GM18858 (cell line): Measurements from ENCODE around the gene MRPS24.
"Not testable (repeated sequence)": the region's sequence is repeated elsewhere in the genome, so short reads cannot be mapped to it uniquely, and the experiment has no call there.

ENCODE experiments used
- ATAC-seq: cut with Tn5 transposase; IDR thresholded peaks from one replicate; pipeline ENCODE4 v1.9.1; 2021; ENCODE audit not compliant: unreplicated experiment

The MRPS24 gene

GRCh38 chr7:43869006-43869866 is at the start of gene MRPS24:
TSS of gene MRPS24 (minus strand) at chr7:43869517. CDS start at chr7:43869495, 22 bp downstream.
- ATAC-seq = peak; percentile 79

GRCh38 chr7:43915907-43916306 is 46.6 kb upstream of the MRPS24 start:
- ATAC-seq = no peak

- ATAC-seq = no peak
Observed at GRCh38 chr7:43914795-43915194, 45.5 kb upstream of the MRPS24 start.

GRCh38 chr7:43906331-43907010 is 37.2 kb upstream of the MRPS24 start, which contains the start of gene URGCP:
TSS of gene URGCP (minus strand) at chr7:43906596. CDS start at chr7:43906575, 21 bp downstream.
- ATAC-seq = peak; percentile 52

GRCh38 chr7:43905956-43906330 is 36.6 kb upstream of the MRPS24 start:
- peak; percentile 9 for ATAC-seq

- ATAC-seq = no peak
Observed at GRCh38 chr7:43905209-43905946, 36.1 kb upstream of the MRPS24 start.

GRCh38 chr7:43904533-43905208 is 35.4 kb upstream of the MRPS24 start:
- ATAC-seq = no peak

GRCh38 chr7:43902542-43903054 is 33.3 kb upstream of the MRPS24 start:
- no peak for ATAC-seq

GRCh38 chr7:43898571-43898970 is 29.3 kb upstream of the MRPS24 start:
- not testable (repeated sequence) for ATAC-seq

- no peak for ATAC-seq
Observed at GRCh38 chr7:43895847-43896415, 26.6 kb upstream of the MRPS24 start.

GRCh38 chr7:43891069-43891955 is 22.0 kb upstream of the MRPS24 start:
- ATAC-seq = no peak

- no peak for ATAC-seq
Observed at GRCh38 chr7:43890468-43890867, 21.2 kb upstream of the MRPS24 start.

- ATAC-seq = no peak
Observed at GRCh38 chr7:43888993-43889945, 20.0 kb upstream of the MRPS24 start.

- no peak for ATAC-seq
Observed at GRCh38 chr7:43884617-43885016, 15.3 kb upstream of the MRPS24 start.

- no peak for ATAC-seq
Observed at GRCh38 chr7:43884209-43884608, 14.9 kb upstream of the MRPS24 start.

GRCh38 chr7:43880596-43880995 is 11.3 kb upstream of the MRPS24 start:
- ATAC-seq = no peak

GRCh38 chr7:43879477-43879876 is 10.2 kb upstream of the MRPS24 start:
- ATAC-seq = no peak

GRCh38 chr7:43878867-43879266 is 9.6 kb upstream of the MRPS24 start:
- no peak for ATAC-seq
